ENCODE results near the gene PARP2.

Gene PARP2

GRCh38 chr14:20403521-20403920 is 60.1 kb downstream of the PARP2 start:
- no peak overlapping the region for H3K4me3 ChIP-seq (ENCODE audit: low read length)
- no peaks in the 10 kb centered on the region for H3K27me3 ChIP-seq (ENCODE audit: control insufficient read depth, insufficient read depth, low read length)
- no peaks in the 10 kb centered on the region for H3K4me1 ChIP-seq (ENCODE audit: control insufficient read depth, low read depth, low read length)
- H3K27ac ChIP-seq (ENCODE audit: low read length): no peak overlapping the region
- no peaks in the 10 kb centered on the region for H3K9me3 ChIP-seq (ENCODE audit: control insufficient read depth, low read depth, low read length)
- H3K9ac ChIP-seq (ENCODE audit: low read length): no peak overlapping the region
- peaks cover 13% of the 10 kb centered on the region for H3K36me3 ChIP-seq (ENCODE audit: control insufficient read depth, low read depth, low read length)

All from iPS-18a (cell line).